ENCODE results near the gene COL24A1. TPM values are rescaled to one million over a fixed set of nuclear protein-coding genes. Genes with fewer than 3 reads are reported as not detected.

COL24A1 gene
- total and polyA plus RNA-seq, 4 donors, result 0.33 to 16.7 (median 0.67) TPM

GRCh38 chr1:85992791-85993190, 163.8 kb downstream of the COL24A1 start:
- Histone ChIP-seq H3K4me1 (ENCODE audit: control insufficient read depth in 5 of 5, insufficient read depth in 5 of 5, low read length in 5 of 5) (peaks cover 0 to 1% (median 0%) of the 10 kb centered on the region in 5 donors), H3K36me3 (ENCODE audit: control insufficient read depth in 4 of 4, insufficient read depth in 4 of 4, low read length in 4 of 4) (peaks cover 0 to 5% (median under 1%) of the 10 kb centered on the region in 4 donors), H3K9ac (ENCODE audit: insufficient read depth in 1 of 2, low read length in 2 of 2) (no peak overlapping the region), H3K4me3 (no peak overlapping the region), H3K27me3 (ENCODE audit: control insufficient read depth in 3 of 3, insufficient read depth in 3 of 3, low read length in 2 of 3) (no peaks in the 10 kb centered on the region), H3K9me3 (ENCODE audit: control insufficient read depth in 4 of 4, insufficient read depth in 3 of 4, low read length in 3 of 4) (no peaks in the 10 kb centered on the region), H3K27ac (ENCODE audit: low read depth in 1 of 2, low read length in 1 of 2) (no peak overlapping the region)
- WGBS, 2 donors, result 12 to 18% methylated on average over 2 of the region's 2 CpGs
- ATAC-seq (ENCODE audit: insufficient read depth, low FRiP score), result no peak
- TF ChIP-seq CTCF (IDR thresholded peaks at IDR 0.05; ENCODE audit: control extremely low read depth, extremely low read depth), result no peak
- peak in 2 of 3 donors; percentile 38 to 51 for DNase-seq

GRCh38 chr1:85991261-85991660, 165.3 kb downstream of the COL24A1 start:
- TF ChIP-seq CTCF (IDR thresholded peaks at IDR 0.05; ENCODE audit: control extremely low read depth, extremely low read depth), result no peak
- Histone ChIP-seq H3K36me3 (ENCODE audit: control insufficient read depth in 4 of 4, insufficient read depth in 4 of 4, low read length in 4 of 4) (peaks cover 0 to 7% (median under 1%) of the 10 kb centered on the region in 4 donors), H3K9ac (ENCODE audit: insufficient read depth in 1 of 2, low read length in 2 of 2) (no peak overlapping the region), H3K27ac (ENCODE audit: low read depth in 1 of 2, low read length in 1 of 2) (no peak overlapping the region), H3K9me3 (ENCODE audit: control insufficient read depth in 4 of 4, insufficient read depth in 3 of 4, low read length in 3 of 4) (no peaks in the 10 kb centered on the region), H3K4me1 (ENCODE audit: control insufficient read depth in 5 of 5, insufficient read depth in 5 of 5, low read length in 5 of 5) (no peaks in the 10 kb centered on the region), H3K4me3 (no peak overlapping the region), H3K27me3 (ENCODE audit: control insufficient read depth in 3 of 3, insufficient read depth in 3 of 3, low read length in 2 of 3) (no peaks in the 10 kb centered on the region)
- ATAC-seq (ENCODE audit: insufficient read depth, low FRiP score), result no peak
- no peak for DNase-seq
- 50 to 76% methylated on average over 1 of the region's 1 CpG for WGBS, 2 donors

GRCh38 chr1:85984636-85985035, 171.9 kb downstream of the COL24A1 start:
- Histone ChIP-seq H3K9me3 (ENCODE audit: control insufficient read depth in 4 of 4, insufficient read depth in 3 of 4, low read length in 3 of 4) (peaks cover 0 to 4% (median under 1%) of the 10 kb centered on the region in 4 donors), H3K4me1 (ENCODE audit: control insufficient read depth in 5 of 5, insufficient read depth in 5 of 5, low read length in 5 of 5) (peaks cover 0 to 17% (median 0%) of the 10 kb centered on the region in 5 donors), H3K27ac (ENCODE audit: low read depth in 1 of 2, low read length in 1 of 2) (no peak overlapping the region), H3K9ac (ENCODE audit: insufficient read depth in 1 of 2, low read length in 2 of 2) (no peak overlapping the region), H3K36me3 (ENCODE audit: control insufficient read depth in 4 of 4, insufficient read depth in 4 of 4, low read length in 4 of 4) (peaks cover 0 to 8% (median 3%) of the 10 kb centered on the region in 4 donors), H3K4me3 (no peak overlapping the region), H3K27me3 (ENCODE audit: control insufficient read depth in 3 of 3, insufficient read depth in 3 of 3, low read length in 2 of 3) (no peaks in the 10 kb centered on the region)
- whole genome bisulfite sequencing, 2 donors, result 31 to 63% methylated on average over 4 of the region's 4 CpGs
- no peak for TF ChIP-seq CTCF (IDR thresholded peaks at IDR 0.05; ENCODE audit: control extremely low read depth, extremely low read depth)
- DNase-seq (no peak), ATAC-seq (ENCODE audit: insufficient read depth, low FRiP score) (no peak)

- Histone ChIP-seq H3K27me3 (ENCODE audit: control insufficient read depth in 3 of 3, insufficient read depth in 3 of 3, low read length in 2 of 3) (no peaks in the 10 kb centered on the region), H3K36me3 (ENCODE audit: control insufficient read depth in 4 of 4, insufficient read depth in 4 of 4, low read length in 4 of 4) (peaks cover 0 to 11% (median 3%) of the 10 kb centered on the region in 4 donors), H3K9me3 (ENCODE audit: control insufficient read depth in 4 of 4, insufficient read depth in 3 of 4, low read length in 3 of 4) (peaks cover 0 to 6% (median under 1%) of the 10 kb centered on the region in 4 donors), H3K9ac (ENCODE audit: insufficient read depth in 1 of 2, low read length in 2 of 2) (peak overlapping the region in 1 of 2 donors; percentile 8), H3K4me3 (no peak overlapping the region), H3K4me1 (ENCODE audit: control insufficient read depth in 5 of 5, insufficient read depth in 5 of 5, low read length in 5 of 5) (peaks cover 0 to 17% (median 0%) of the 10 kb centered on the region in 5 donors), H3K27ac (ENCODE audit: low read depth in 1 of 2, low read length in 1 of 2) (no peak overlapping the region)
- 61 to 70% methylated on average over 1 of the region's 1 CpG for WGBS, 2 donors
- no peak for TF ChIP-seq CTCF (IDR thresholded peaks at IDR 0.05; ENCODE audit: control extremely low read depth, extremely low read depth)
- ATAC-seq (ENCODE audit: insufficient read depth, low FRiP score), result no peak
- DNase-seq, result peak in 2 of 3 donors; percentile 95
These were observed 173.3 kb downstream of the COL24A1 start for GRCh38 chr1:85983316-85983715.

Data from lung (tissue), 12 donors.